DND-41 (cell line): ENCODE results near the gene SELENOW.

Source experiments
- ATAC-seq: fragments of 200-7000 bp; cut with Tn5 transposase; 3 replicates; pipeline ENCODE4 v1.9.1; 2021; ENCODE audit warnings: low read depth; ENCODE audit not compliant: insufficient read depth
- DNase-seq: peaks from one replicate; pipeline ENCODE4 v3.0.0-alpha.2; 2020
- H2AFZ ChIP-seq: 2 replicates; pipeline ENCODE4 v1.6.0; 2012; ENCODE audit warnings: low read depth, low read length
- H3K27ac ChIP-seq: 2 replicates; pipeline ENCODE4 v1.5.1; 2012; ENCODE audit warnings: low read length, inconsistent platforms
- H3K27me3 ChIP-seq: fragments of 200-600 bp; sonication (generic); 2 replicates; pipeline ENCODE4 v1.6.0; 2012; ENCODE audit warnings: low read length, mild to moderate bottlenecking, inconsistent platforms; ENCODE audit not compliant: insufficient read depth, poor library complexity
- H3K36me3 ChIP-seq: 2 replicates; pipeline ENCODE4 v1.5.1; 2012; ENCODE audit warnings: low read length, inconsistent platforms; ENCODE audit not compliant: insufficient read depth
- H3K4me1 ChIP-seq: 2 replicates; pipeline ENCODE4 v1.5.1; 2012; ENCODE audit warnings: mild to moderate bottlenecking, low read length; ENCODE audit not compliant: insufficient read depth
- H3K4me2 ChIP-seq: 2 replicates; pipeline ENCODE4 v1.6.0; 2012; ENCODE audit warnings: mild to moderate bottlenecking, moderate library complexity, low read length, inconsistent platforms; ENCODE audit not compliant: insufficient read depth
- H3K4me3 ChIP-seq, 2 experiments: fragments of 200-600 bp in 1 of 2; shearing (Covaris generic) in 1 of 2; 2 replicates each; pipeline ENCODE4 v1.5.1; 2012 to 2016; ENCODE audit warnings: inconsistent platforms in 2 of 2, low read length in 2 of 2, mild to moderate bottlenecking in 2 of 2, low read depth in 1 of 2, moderate library complexity in 1 of 2
- H3K79me2 ChIP-seq: 2 replicates; pipeline ENCODE4 v1.6.0; 2012; ENCODE audit warnings: low read length, inconsistent platforms; ENCODE audit not compliant: insufficient read depth
- H3K9ac ChIP-seq: 2 replicates; pipeline ENCODE4 v1.6.0; 2012; ENCODE audit warnings: low read depth, mild to moderate bottlenecking, inconsistent platforms, low read length, moderate library complexity
- H3K9me3 ChIP-seq: 2 replicates; pipeline ENCODE4 v1.5.1; 2012; ENCODE audit warnings: low read length, moderate library complexity, mild to moderate bottlenecking, inconsistent platforms; ENCODE audit not compliant: insufficient read depth, severe bottlenecking
- H4K20me1 ChIP-seq: 2 replicates; pipeline ENCODE4 v1.6.0; 2012; ENCODE audit warnings: low read length; ENCODE audit not compliant: insufficient read depth
- EZH2 ChIP-seq: IDR thresholded peaks from 3 replicates; pipeline ENCODE4 v1.6.1; 2012; ENCODE audit warnings: borderline replicate concordance, low read depth, mild to moderate bottlenecking, moderate library complexity, low read length, inconsistent platforms; ENCODE audit not compliant: severe bottlenecking
- TF ChIP-seq, protein P1 (sequence below): IDR thresholded peaks from 2 replicates; pipeline ENCODE4 v1.5.1; 2012; ENCODE audit warnings: borderline replicate concordance, low read length, moderate library complexity, mild to moderate bottlenecking; ENCODE audit not compliant: poor library complexity, severe bottlenecking; ENCODE audit errors: extremely low read depth

SELENOW gene

GRCh38 chr19:47778049-47778953 is at the start of gene SELENOW:
SELENOW (plus strand) TSS chr19:47778703; CDS start chr19:47778786, 83 bp downstream.
- Histone ChIP-seq H3K9ac (peak within 1 kb of the TSS; percentile 70), H2AFZ (peak within 1 kb of the TSS; percentile 100), H3K4me1 (peaks cover 26% of the 10 kb centered on the region), H3K4me3 (peak within 1 kb of the TSS; percentile 67 to 85), H3K27ac (peak within 1 kb of the TSS; percentile 89), H3K36me3 (peaks cover 12% of the 10 kb centered on the region), H3K4me2 (peak within 1 kb of the TSS; percentile 88), H3K79me2 (peaks cover 16% of the 10 kb centered on the region), H3K27me3 (no peaks in the 10 kb centered on the region), H3K9me3 (no peaks in the 10 kb centered on the region), H4K20me1 (peaks cover 7% of the 10 kb centered on the region)
- DNase-seq (peak; percentile 78), ATAC-seq (peak; percentile 93)
- no peak for TF ChIP-seq EZH2
- TF ChIP-seq, protein P1, sequence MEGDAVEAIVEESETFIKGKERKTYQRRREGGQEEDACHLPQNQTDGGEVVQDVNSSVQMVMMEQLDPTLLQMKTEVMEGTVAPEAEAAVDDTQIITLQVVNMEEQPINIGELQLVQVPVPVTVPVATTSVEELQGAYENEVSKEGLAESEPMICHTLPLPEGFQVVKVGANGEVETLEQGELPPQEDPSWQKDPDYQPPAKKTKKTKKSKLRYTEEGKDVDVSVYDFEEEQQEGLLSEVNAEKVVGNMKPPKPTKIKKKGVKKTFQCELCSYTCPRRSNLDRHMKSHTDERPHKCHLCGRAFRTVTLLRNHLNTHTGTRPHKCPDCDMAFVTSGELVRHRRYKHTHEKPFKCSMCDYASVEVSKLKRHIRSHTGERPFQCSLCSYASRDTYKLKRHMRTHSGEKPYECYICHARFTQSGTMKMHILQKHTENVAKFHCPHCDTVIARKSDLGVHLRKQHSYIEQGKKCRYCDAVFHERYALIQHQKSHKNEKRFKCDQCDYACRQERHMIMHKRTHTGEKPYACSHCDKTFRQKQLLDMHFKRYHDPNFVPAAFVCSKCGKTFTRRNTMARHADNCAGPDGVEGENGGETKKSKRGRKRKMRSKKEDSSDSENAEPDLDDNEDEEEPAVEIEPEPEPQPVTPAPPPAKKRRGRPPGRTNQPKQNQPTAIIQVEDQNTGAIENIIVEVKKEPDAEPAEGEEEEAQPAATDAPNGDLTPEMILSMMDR: no peak

DNA sequence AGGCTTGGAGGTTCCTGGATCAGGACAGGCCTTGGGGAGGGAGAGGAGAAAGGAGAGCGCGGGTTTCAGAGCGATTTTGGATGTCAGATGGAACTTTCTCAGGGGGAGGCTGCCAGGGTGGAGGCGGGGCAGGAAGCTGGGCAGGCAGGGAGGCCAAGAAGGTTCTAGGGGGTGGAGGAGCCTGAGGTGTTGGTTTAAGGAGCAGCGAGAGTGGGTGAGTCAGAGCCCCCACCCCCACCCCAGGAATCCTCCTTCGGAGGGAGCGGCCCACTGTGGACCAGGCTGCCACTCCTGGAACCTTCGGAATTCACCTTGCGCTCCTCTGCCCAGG is 49.1 kb upstream of the SELENOW start:
- Histone ChIP-seq H3K9me3 (no peaks in the 10 kb centered on the region), H2AFZ (no peak overlapping the region), H3K79me2 (no peaks in the 10 kb centered on the region), H4K20me1 (no peaks in the 10 kb centered on the region), H3K9ac (no peak overlapping the region), H3K4me2 (0 out of 2 replicates have a peak overlapping the region, but pooled peaks have one; percentile 12), H3K27me3 (peaks cover 20% of the 10 kb centered on the region), H3K4me3 (no peak overlapping the region), H3K27ac (no peak overlapping the region), H3K36me3 (no peaks in the 10 kb centered on the region), H3K4me1 (peaks cover 10% of the 10 kb centered on the region)
- DNase-seq (no peak), ATAC-seq (no peak)
- no peak for TF ChIP-seq EZH2
- TF ChIP-seq, protein P1: no peak

GRCh38 chr19:47729799-47730520 is 48.5 kb upstream of the SELENOW start:
- no peak overlapping the region for H3K4me3 ChIP-seq
- no peak overlapping the region for H3K27ac ChIP-seq
- no peak overlapping the region for H3K9ac ChIP-seq
- H2AFZ ChIP-seq: no peak overlapping the region
- H3K4me2 ChIP-seq: 0 out of 2 replicates have a peak overlapping the region, but pooled peaks have one; percentile 12
- peaks cover 20% of the 10 kb centered on the region for H3K27me3 ChIP-seq
- DNase-seq: peak; percentile 42
- H3K4me1 ChIP-seq: peaks cover 10% of the 10 kb centered on the region
- H3K36me3 ChIP-seq: no peaks in the 10 kb centered on the region
- H3K9me3 ChIP-seq: no peaks in the 10 kb centered on the region
- no peaks in the 10 kb centered on the region for H4K20me1 ChIP-seq
- ATAC-seq: peak; percentile 60; the same call in 1 of the 3 replicates
- H3K79me2 ChIP-seq: no peaks in the 10 kb centered on the region
- TF ChIP-seq, protein P1: no peak
- no peak for TF ChIP-seq EZH2
